Lower leg skin (tissue), 3 donors: Measurements from ENCODE around the gene SH3RF3.

Experiments
- POLR2A ChIP-seq, 2 donors: fragments of 450-650 bp; IDR thresholded peaks; one replicate each; pipeline ENCODE4 v1.6.1; 2016 to 2017; ENCODE audit warnings: antibody characterized with exemption in 2 of 2, mild to moderate bottlenecking in 1 of 2, moderate library complexity in 1 of 2
- TF ChIP-seq, protein P1 (sequence below), 3 donors: fragments of 450-650 bp; IDR thresholded peaks; one replicate each; pipeline ENCODE4 v1.5.1; 2016; ENCODE audit warnings: antibody characterized with exemption in 3 of 3, mild to moderate bottlenecking in 3 of 3, moderate library complexity in 2 of 3

DNA sequence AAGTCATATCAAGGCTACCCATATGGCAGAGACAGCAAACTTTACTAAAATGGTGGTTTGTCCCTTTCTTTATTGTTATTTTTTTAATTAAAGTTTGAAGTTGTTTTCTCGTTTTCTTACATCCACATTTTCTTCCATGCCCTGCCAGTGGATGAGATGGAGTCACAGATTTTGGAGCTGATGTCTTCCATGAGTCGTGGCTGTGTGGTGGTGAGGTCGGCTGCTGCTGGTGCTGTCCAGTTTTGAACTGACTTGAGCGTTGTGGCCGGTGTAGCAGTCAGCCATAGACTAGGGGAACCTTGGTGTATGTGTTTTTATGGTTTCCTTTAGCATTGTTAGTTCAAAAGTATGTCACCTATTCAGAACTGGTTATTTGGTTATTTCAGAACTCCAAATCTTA, 182.8 kb downstream of the SH3RF3 start:
- TF ChIP-seq, protein P1, sequence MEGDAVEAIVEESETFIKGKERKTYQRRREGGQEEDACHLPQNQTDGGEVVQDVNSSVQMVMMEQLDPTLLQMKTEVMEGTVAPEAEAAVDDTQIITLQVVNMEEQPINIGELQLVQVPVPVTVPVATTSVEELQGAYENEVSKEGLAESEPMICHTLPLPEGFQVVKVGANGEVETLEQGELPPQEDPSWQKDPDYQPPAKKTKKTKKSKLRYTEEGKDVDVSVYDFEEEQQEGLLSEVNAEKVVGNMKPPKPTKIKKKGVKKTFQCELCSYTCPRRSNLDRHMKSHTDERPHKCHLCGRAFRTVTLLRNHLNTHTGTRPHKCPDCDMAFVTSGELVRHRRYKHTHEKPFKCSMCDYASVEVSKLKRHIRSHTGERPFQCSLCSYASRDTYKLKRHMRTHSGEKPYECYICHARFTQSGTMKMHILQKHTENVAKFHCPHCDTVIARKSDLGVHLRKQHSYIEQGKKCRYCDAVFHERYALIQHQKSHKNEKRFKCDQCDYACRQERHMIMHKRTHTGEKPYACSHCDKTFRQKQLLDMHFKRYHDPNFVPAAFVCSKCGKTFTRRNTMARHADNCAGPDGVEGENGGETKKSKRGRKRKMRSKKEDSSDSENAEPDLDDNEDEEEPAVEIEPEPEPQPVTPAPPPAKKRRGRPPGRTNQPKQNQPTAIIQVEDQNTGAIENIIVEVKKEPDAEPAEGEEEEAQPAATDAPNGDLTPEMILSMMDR (IDR thresholded peaks at IDR 0.05), result no peak
- TF ChIP-seq POLR2A (IDR thresholded peaks at IDR 0.05), result no peak
